ENCODE measurements around the gene AKAP6.

Gene AKAP6

GRCh38 chr14:32724867-32725471, 395.9 kb downstream of the AKAP6 start:
- DNase-seq = no peak

- no peak for DNase-seq
Observed at GRCh38 chr14:32726516-32726915, 397.4 kb downstream of the AKAP6 start.

GRCh38 chr14:32727832-32728231, 398.7 kb downstream of the AKAP6 start:
- no peak for DNase-seq

GRCh38 chr14:32728526-32728925, 399.4 kb downstream of the AKAP6 start:
- DNase-seq = no peak

- DNase-seq = no peak
Observed at GRCh38 chr14:32728976-32729375, 399.9 kb downstream of the AKAP6 start.

- no peak for DNase-seq
Observed at GRCh38 chr14:32731249-32731648, 402.2 kb downstream of the AKAP6 start.

GRCh38 chr14:32733015-32733414, 403.9 kb downstream of the AKAP6 start:
- no peak for DNase-seq

- no peak for DNase-seq
Observed at GRCh38 chr14:32734261-32734660, 405.2 kb downstream of the AKAP6 start.

GRCh38 chr14:32737621-32738020, 408.5 kb downstream of the AKAP6 start:
- no peak for DNase-seq

GRCh38 chr14:32738206-32738871, 409.2 kb downstream of the AKAP6 start:
- no peak for DNase-seq

- DNase-seq = no peak
Observed at GRCh38 chr14:32744811-32745445, 415.8 kb downstream of the AKAP6 start.

- DNase-seq = no peak
Observed at GRCh38 chr14:32754209-32754608, 425.1 kb downstream of the AKAP6 start.

GRCh38 chr14:32756173-32756572, 427.1 kb downstream of the AKAP6 start:
- no peak for DNase-seq

- DNase-seq = no peak
Observed at GRCh38 chr14:32756775-32757174, 427.7 kb downstream of the AKAP6 start.

- DNase-seq = no peak
Observed at GRCh38 chr14:32757568-32757967, 428.5 kb downstream of the AKAP6 start.

GRCh38 chr14:32761381-32761968, 432.4 kb downstream of the AKAP6 start:
- DNase-seq = no peak

- no peak for DNase-seq
Observed at GRCh38 chr14:32762886-32763285, 433.8 kb downstream of the AKAP6 start.

- no peak for DNase-seq
Observed at GRCh38 chr14:32763673-32764072, 434.6 kb downstream of the AKAP6 start.

GRCh38 chr14:32764131-32764530, 435.0 kb downstream of the AKAP6 start:
- no peak for DNase-seq

- no peak for DNase-seq
Observed at GRCh38 chr14:32770422-32770821, 441.3 kb downstream of the AKAP6 start.

GRCh38 chr14:32774214-32774613, 445.1 kb downstream of the AKAP6 start:
- no peak for DNase-seq

GRCh38 chr14:32779840-32780239, 450.7 kb downstream of the AKAP6 start:
- no peak for DNase-seq

- no peak for DNase-seq
Observed at GRCh38 chr14:32784405-32784804, 455.3 kb downstream of the AKAP6 start.

- DNase-seq = no peak
Observed at GRCh38 chr14:32785585-32785984, 456.5 kb downstream of the AKAP6 start.
